ENCODE results near the gene TPH2.

GRCh38 chr12:72033991-72034390 lies 95.3 kb downstream of the TPH2 start:
- no peak for TF ChIP-seq CTCF (IDR thresholded peaks at IDR 0.05; ENCODE audit: low read depth, low read length, missing input control)
- no peak for TF ChIP-seq ATF3 (IDR thresholded peaks at IDR 0.05)
- TF ChIP-seq SP1 (IDR thresholded peaks at IDR 0.05) = no peak

Data from liver (tissue), 3 donors.